ENCODE results near the gene CEACAM21.

The CEACAM21 gene

DNA sequence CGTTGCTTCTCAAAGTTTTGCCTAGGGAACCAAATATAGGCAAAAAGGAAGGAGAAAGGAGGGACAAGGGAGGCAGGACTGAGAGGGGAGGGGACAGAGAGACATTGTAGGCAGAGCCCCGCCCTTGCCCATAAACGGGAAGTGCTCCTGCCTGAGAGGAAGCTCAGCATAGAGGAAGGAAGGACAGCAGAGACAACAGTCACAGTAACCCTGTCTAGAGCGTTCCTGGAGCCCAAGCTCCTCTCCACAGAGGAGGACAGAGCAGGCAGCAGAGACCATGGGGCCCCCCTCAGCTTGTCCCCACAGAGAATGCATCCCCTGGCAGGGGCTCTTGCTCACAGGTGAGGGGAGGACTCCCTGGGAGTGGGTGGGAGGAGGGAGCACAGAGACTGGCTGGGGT is at the start of gene CEACAM21:
TSS of gene CEACAM21 (plus strand) at position 169 of the 400 bp plus-strand sequence. CDS start at position 278, 109 bp downstream.
- TF ChIP-seq, protein P1, sequence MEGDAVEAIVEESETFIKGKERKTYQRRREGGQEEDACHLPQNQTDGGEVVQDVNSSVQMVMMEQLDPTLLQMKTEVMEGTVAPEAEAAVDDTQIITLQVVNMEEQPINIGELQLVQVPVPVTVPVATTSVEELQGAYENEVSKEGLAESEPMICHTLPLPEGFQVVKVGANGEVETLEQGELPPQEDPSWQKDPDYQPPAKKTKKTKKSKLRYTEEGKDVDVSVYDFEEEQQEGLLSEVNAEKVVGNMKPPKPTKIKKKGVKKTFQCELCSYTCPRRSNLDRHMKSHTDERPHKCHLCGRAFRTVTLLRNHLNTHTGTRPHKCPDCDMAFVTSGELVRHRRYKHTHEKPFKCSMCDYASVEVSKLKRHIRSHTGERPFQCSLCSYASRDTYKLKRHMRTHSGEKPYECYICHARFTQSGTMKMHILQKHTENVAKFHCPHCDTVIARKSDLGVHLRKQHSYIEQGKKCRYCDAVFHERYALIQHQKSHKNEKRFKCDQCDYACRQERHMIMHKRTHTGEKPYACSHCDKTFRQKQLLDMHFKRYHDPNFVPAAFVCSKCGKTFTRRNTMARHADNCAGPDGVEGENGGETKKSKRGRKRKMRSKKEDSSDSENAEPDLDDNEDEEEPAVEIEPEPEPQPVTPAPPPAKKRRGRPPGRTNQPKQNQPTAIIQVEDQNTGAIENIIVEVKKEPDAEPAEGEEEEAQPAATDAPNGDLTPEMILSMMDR (IDR thresholded peaks at IDR 0.05; ENCODE audit: low read depth, low read length, missing control alignments): no peak
- DNase-seq (ENCODE audit: extremely low read depth, low read depth): no peak
- no peak within 1 kb of the TSS for H3K4me3 ChIP-seq (replicated peaks; ENCODE audit: low read depth, low read length)

DNA sequence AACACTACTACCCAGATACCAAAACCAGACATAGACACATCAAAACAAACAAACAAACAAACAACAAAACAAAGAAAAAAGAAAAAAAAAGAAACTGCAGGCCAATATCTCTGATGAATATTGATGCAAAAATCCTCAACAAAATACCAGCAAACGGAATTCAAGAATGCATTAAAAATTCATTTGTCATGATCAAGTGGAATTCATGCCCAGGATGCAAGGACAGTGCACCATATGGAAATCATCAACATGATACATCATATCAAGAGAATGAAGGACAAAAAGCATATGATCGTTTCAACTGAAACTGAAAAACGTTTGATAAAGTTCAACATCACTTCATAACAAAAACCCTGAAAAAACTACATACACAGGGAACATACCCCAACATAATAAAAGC is 48.9 kb upstream of the CEACAM21 start:
- H3K4me3 ChIP-seq (replicated peaks; ENCODE audit: low read depth, low read length): no peak overlapping the region
- no peak for DNase-seq (ENCODE audit: extremely low read depth, low read depth)
- TF ChIP-seq, protein P1 (IDR thresholded peaks at IDR 0.05; ENCODE audit: low read depth, low read length, missing control alignments): no peak

DNA sequence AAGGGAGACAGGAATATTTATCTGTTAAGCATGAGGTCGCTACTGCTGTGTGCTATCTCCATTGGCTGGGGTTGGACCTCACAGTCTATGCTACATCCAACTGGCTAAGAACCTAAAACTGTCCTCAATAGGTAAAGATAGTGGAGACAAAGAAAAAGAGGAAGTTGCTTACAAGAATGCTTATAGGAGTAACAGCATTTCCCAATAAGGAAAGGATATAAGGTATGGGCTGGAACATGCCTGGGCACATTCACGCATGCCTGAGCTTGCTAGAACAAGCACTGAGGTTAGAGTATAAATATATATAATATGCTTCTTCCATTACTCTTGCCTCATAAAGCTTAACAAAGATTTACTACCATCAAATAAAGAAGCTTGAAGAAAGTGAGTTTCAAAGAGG is 47.9 kb upstream of the CEACAM21 start:
- H3K4me3 ChIP-seq (replicated peaks; ENCODE audit: low read depth, low read length): no peak overlapping the region
- TF ChIP-seq, protein P1 (IDR thresholded peaks at IDR 0.05; ENCODE audit: low read depth, low read length, missing control alignments): no peak
- peak; percentile 50 for DNase-seq (ENCODE audit: extremely low read depth, low read depth)

DNA sequence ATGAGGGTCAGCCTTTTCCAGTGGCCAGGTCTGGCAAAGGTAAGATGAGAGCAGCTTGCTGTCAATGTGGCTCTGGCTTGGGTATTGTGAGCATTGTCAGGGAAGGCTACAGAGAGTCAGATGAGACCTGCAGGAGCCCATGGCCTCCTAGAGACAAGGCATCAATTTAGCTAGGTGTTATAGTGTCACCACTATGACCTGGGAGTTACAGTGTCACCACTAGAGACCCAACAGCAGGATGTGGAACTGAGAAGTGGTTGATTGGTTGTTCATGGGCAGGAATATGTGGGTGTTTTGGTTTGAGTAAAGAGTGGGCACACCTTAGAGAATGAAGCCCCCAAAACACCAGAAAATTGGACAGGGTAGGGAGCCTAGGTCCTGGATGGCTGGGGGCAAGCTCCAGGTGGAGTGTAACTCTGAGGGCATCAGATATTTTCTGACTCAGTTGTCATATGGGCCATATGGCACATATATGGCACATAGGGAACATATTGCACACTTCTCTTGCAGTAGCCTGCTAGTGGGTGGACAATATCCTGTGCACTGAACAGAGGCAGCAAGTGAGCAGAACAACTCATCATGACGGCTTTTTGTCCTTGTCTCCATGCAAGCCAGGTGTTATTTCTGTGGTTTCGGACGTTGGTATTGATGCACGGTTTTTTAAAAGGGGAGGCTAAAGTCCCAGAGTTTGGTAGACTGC is 46.3 kb upstream of the CEACAM21 start:
- no peak for DNase-seq (ENCODE audit: extremely low read depth, low read depth)
- no peak overlapping the region for H3K4me3 ChIP-seq (replicated peaks; ENCODE audit: low read depth, low read length)
- TF ChIP-seq, protein P1 (IDR thresholded peaks at IDR 0.05; ENCODE audit: low read depth, low read length, missing control alignments): no peak

GRCh38 chr19:41530184-41530534 is 45.8 kb upstream of the CEACAM21 start:
- H3K4me3 ChIP-seq (replicated peaks; ENCODE audit: low read depth, low read length): no peak overlapping the region
- DNase-seq (ENCODE audit: extremely low read depth, low read depth): no peak
- TF ChIP-seq, protein P1 (IDR thresholded peaks at IDR 0.05; ENCODE audit: low read depth, low read length, missing control alignments): no peak

- TF ChIP-seq, protein P1 (IDR thresholded peaks at IDR 0.05; ENCODE audit: low read depth, low read length, missing control alignments): no peak
- DNase-seq (ENCODE audit: extremely low read depth, low read depth): no peak
- no peak overlapping the region for H3K4me3 ChIP-seq (replicated peaks; ENCODE audit: low read depth, low read length)
Observed at GRCh38 chr19:41530761-41531301, 45.1 kb upstream of the CEACAM21 start.

Data from HFF-Myc (cell line).